Cardiac muscle cell (in vitro differentiated cells and primary cell): Measurements from ENCODE around the gene PPOX. TPM values are rescaled to one million over a fixed set of nuclear protein-coding genes. Genes with fewer than 3 reads are reported as not detected.

Source experiments
- DNase-seq, 2 donors: peaks; one replicate each; pipeline versions ENCODE4 v3.0.0 to v3.0.0-alpha.2; 2010 to 2017; ENCODE audit warnings: low read depth in 1 of 2, low spot score in 1 of 2
- H3K27ac ChIP-seq: fragments of 200-600 bp; sonication (generic); 2 replicates; pipeline ENCODE4 v1.5.1; 2016
- H3K27me3 ChIP-seq: fragments of 200-600 bp; sonication (generic); 2 replicates; pipeline ENCODE4 v1.6.0; 2016; ENCODE audit warnings: control low read depth
- H3K36me3 ChIP-seq: fragments of 200-600 bp; sonication (generic); 2 replicates; pipeline ENCODE4 v1.5.1; 2016; ENCODE audit warnings: control low read depth
- H3K4me1 ChIP-seq: fragments of 200-600 bp; sonication (generic); 2 replicates; pipeline ENCODE4 v1.8.1; 2017; ENCODE audit warnings: low read depth, mild to moderate bottlenecking, mixed run types
- H3K4me3 ChIP-seq: fragments of 200-600 bp; sonication (generic); 2 replicates; pipeline ENCODE4 v1.5.1; 2016; ENCODE audit warnings: mild to moderate bottlenecking
- H3K9me3 ChIP-seq: fragments of 200-600 bp; sonication (generic); 2 replicates; pipeline ENCODE4 v1.5.1; 2017; ENCODE audit warnings: low read depth, mild to moderate bottlenecking, control low read depth
- polyA plus RNA-seq: library from polyadenylated mRNA; unstranded; fragments of >200 nt; fragmentation: Nextera tagmentation; extraction: Ambion mirVana; gene quantifications from 2 replicates; pipeline ENCODE4 v1.2.1, GENCODE V29; 2016
- total RNA-seq: library from RNA; depleted of rRNA; stranded (reverse); fragments of >200 nt; gene quantifications from 2 replicates; pipeline ENCODE4 v1.2.3, GENCODE V29; 2016
- TF ChIP-seq, protein P1 (sequence below): IDR thresholded peaks from 2 replicates; pipeline ENCODE4 v1.5.1; 2012; ENCODE audit warnings: low read depth, mild to moderate bottlenecking, low read length

PPOX gene
- total and polyA plus RNA-seq, 2 experiments from 2014 or later = 53.8 to 67.1 TPM

DNA sequence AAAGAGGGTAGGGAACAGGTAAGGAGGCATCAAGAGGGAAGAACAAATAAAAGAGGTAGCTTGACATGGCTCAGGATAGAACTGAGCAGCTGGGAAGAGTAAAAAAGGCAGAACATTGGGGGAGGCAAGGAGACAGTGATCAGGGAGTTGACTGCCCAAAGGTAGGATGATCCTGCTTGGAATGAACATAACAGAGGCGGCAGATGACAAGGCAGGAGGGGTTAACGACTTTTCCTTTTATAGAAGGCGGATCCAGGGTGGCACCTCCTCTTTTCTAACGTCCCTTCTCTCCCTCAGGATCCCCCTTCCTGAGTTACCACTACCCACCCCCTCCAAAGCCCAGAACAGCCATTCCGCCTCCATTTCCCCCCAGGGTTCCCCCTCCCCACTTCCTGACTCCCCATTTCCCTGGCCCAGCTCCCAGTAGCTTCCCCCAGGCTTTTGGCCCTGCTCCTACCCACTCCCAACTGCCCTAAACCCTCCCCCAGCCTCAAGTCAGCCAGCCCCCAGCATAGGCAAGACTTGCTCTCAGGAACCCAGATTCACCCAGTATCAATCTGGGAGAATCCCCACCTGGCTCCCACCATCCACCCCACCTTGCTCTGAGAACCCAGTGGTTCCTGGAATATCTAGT lies 33.4 kb downstream of the PPOX start:
- H3K9me3 ChIP-seq = no peaks in the 10 kb centered on the region
- no peaks in the 10 kb centered on the region for H3K27me3 ChIP-seq
- H3K4me3 ChIP-seq = no peak overlapping the region
- H3K27ac ChIP-seq = no peak overlapping the region
- TF ChIP-seq, protein P1, sequence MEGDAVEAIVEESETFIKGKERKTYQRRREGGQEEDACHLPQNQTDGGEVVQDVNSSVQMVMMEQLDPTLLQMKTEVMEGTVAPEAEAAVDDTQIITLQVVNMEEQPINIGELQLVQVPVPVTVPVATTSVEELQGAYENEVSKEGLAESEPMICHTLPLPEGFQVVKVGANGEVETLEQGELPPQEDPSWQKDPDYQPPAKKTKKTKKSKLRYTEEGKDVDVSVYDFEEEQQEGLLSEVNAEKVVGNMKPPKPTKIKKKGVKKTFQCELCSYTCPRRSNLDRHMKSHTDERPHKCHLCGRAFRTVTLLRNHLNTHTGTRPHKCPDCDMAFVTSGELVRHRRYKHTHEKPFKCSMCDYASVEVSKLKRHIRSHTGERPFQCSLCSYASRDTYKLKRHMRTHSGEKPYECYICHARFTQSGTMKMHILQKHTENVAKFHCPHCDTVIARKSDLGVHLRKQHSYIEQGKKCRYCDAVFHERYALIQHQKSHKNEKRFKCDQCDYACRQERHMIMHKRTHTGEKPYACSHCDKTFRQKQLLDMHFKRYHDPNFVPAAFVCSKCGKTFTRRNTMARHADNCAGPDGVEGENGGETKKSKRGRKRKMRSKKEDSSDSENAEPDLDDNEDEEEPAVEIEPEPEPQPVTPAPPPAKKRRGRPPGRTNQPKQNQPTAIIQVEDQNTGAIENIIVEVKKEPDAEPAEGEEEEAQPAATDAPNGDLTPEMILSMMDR = no peak
- peak in 1 of 2 donors; percentile 43 for DNase-seq
- H3K36me3 ChIP-seq = peaks cover 6% of the 10 kb centered on the region
- peaks cover 19% of the 10 kb centered on the region for H3K4me1 ChIP-seq

DNA sequence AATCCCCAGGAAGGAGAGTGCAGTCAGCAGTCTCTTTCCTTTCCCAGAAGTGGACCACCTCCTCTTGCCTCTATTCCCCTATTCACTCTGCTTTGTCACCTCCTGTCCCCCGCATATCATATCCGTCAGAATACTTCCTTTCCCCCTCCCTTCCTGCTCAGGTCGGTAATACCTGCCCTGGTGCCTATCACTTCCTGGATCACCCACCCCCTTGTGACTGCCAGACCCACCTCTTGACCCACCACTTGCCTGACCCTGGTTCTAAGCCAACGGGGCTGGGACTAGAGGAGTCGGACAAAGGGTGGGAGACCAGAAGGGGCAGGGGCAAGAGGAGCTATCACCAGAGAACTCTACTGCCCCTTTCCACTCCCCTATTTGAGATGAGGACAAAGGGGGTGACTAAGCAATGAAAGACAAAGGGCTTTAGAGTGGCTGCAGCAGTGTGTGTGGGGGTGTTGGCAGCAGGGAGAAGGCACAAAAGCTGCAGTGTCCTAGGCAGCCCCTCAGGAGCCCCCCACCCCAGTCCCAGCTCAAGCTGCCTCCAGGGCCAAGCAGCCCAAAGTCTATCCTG lies 34.3 kb downstream of the PPOX start:
- no peak overlapping the region for H3K27ac ChIP-seq
- peak in 1 of 2 donors; percentile 31 for DNase-seq
- H3K36me3 ChIP-seq = peaks cover 7% of the 10 kb centered on the region
- peaks cover 19% of the 10 kb centered on the region for H3K4me1 ChIP-seq
- no peaks in the 10 kb centered on the region for H3K9me3 ChIP-seq
- H3K4me3 ChIP-seq = no peak overlapping the region
- TF ChIP-seq, protein P1 = no peak
- H3K27me3 ChIP-seq = no peaks in the 10 kb centered on the region

DNA sequence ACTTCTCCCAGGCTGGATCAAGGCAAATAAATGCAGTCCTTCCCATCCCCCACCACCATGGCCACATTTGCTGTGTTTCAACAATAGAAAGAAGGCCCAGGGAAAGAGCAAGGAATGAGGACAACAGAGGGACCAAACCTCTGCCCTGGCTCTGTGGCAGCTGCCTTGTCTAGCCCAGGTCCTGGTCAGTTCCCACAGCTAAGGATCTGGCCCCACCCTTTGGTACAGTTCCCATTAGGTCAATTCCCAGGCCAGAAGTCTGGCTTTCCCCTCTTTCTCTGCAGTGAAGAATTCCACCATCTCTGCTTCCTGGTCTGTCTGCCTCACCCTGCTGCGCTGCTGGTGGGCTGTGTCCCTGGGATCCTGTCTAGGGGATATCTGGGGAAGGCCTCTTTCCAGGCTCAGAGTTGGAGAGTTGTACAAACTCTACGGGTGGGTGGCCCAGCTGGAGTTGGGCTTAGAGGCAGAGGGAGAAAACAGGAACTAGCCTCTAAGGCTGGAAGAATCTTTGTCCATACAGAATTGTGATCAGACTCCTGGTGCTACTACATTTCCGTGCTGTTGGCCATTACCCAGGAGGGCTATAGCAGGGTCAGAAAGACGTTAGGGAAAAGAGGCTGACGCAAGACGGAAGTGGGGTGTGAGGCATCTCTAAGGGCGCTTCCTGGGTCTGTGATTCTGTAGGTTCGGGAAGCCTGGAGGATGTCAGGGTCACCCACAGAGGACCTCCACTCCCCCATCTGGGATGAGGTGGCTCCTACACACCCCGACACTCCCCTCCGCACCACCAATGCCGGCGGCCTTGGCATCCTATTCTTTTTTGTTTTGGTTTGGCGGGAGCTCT lies 35.0 kb downstream of the PPOX start:
- no peaks in the 10 kb centered on the region for H3K27me3 ChIP-seq
- TF ChIP-seq, protein P1 = no peak
- peaks cover 8% of the 10 kb centered on the region for H3K36me3 ChIP-seq
- H3K27ac ChIP-seq = peak overlapping the region; percentile 92
- DNase-seq = peak in 1 of 2 donors; percentile 94
- no peak overlapping the region for H3K4me3 ChIP-seq
- H3K9me3 ChIP-seq = no peaks in the 10 kb centered on the region
- peaks cover 19% of the 10 kb centered on the region for H3K4me1 ChIP-seq

DNA sequence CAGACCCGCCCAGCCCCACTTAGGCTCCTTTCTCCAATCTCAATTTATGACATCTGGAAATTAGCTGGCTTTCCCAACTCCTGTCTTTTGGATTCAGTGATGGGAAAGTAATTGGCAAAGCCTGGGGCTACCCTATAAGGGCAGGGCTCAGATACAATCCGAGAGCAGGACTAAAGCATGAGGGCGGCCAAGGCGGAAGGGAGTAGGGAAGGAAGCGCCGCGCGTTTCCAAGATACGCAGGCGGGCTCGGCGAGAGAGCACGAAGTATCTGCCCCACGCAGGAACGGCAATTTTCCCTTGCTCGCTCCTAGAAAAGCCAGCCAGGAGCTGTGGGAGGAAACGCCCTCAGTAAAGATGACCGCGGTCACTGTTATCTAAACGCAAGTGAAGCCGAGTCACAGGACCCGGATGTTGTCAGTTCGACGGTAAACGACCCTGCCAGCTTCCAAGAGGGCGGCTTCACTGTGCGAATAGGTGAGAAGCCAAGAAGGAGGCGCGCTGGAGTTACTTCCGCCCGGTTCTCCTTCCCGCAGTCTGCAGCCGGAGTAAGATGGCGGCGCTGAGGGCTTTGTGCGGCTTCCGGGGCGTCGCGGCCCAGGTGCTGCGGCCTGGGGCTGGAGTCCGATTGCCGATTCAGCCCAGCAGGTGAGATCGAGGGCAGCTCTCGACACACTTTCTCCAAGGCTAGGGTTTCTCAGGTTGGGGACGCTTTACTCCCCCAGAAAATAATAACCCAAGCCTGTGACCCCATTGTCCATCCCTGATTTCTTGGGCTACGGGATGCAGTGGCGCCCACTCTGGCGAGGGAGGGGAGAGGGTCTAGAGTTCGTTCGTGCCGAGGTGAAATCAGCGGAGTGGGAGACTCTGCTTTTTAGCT lies 35.8 kb downstream of the PPOX start, which contains the start of gene NDUFS2:
Gene NDUFS2, plus strand, starts transcription at position 532 of the 877 bp plus-strand sequence. Its CDS starts 19 bp downstream, at position 551.
- no peaks in the 10 kb centered on the region for H3K9me3 ChIP-seq
- peak within 1 kb of the TSS; percentile 73 for H3K4me3 ChIP-seq
- DNase-seq = peak; percentile 100
- H3K27me3 ChIP-seq = no peaks in the 10 kb centered on the region
- peaks cover 18% of the 10 kb centered on the region for H3K4me1 ChIP-seq
- TF ChIP-seq, protein P1 = peak; percentile 30
- peaks cover 16% of the 10 kb centered on the region for H3K36me3 ChIP-seq
- peak within 1 kb of the TSS; percentile 92 for H3K27ac ChIP-seq
